ENCODE data around the gene NMNAT2.
A peak's percentile ranks its signal among the peaks of the same experiment; 100 is the strongest.
"Not testable (repeated sequence)": the region's sequence is repeated elsewhere in the genome, so short reads cannot be mapped to it uniquely, and the experiment has no call there.

NMNAT2 gene

GRCh38 chr1:183416850-183417771 is 1.1 kb downstream of the NMNAT2 start:
- DNase-seq = peak; percentile 20

GRCh38 chr1:183414365-183414764 is 3.8 kb downstream of the NMNAT2 start:
- no peak for DNase-seq

GRCh38 chr1:183411091-183411490 is 7.1 kb downstream of the NMNAT2 start:
- no peak for DNase-seq

- DNase-seq = no peak
Observed at GRCh38 chr1:183407961-183408360, 10.2 kb downstream of the NMNAT2 start.

GRCh38 chr1:183407474-183407873 is 10.7 kb downstream of the NMNAT2 start:
- DNase-seq = no peak

- no peak for DNase-seq
Observed at GRCh38 chr1:183404476-183404875, 13.7 kb downstream of the NMNAT2 start.

GRCh38 chr1:183403498-183403897 is 14.7 kb downstream of the NMNAT2 start:
- no peak for DNase-seq

GRCh38 chr1:183401565-183401964 is 16.6 kb downstream of the NMNAT2 start:
- not testable (repeated sequence) for DNase-seq

- DNase-seq = no peak
Observed at GRCh38 chr1:183394435-183394834, 23.7 kb downstream of the NMNAT2 start.

- DNase-seq = no peak
Observed at GRCh38 chr1:183391863-183392262, 26.3 kb downstream of the NMNAT2 start.

GRCh38 chr1:183390561-183390960 is 27.6 kb downstream of the NMNAT2 start:
- no peak for DNase-seq

GRCh38 chr1:183388735-183389134 is 29.4 kb downstream of the NMNAT2 start:
- no peak for DNase-seq

- DNase-seq = no peak
Observed at GRCh38 chr1:183385340-183386144, 32.6 kb downstream of the NMNAT2 start.

- DNase-seq = no peak
Observed at GRCh38 chr1:183379951-183380350, 38.2 kb downstream of the NMNAT2 start.

- DNase-seq = no peak
Observed at GRCh38 chr1:183375381-183375780, 42.8 kb downstream of the NMNAT2 start.

GRCh38 chr1:183374825-183375224 is 43.4 kb downstream of the NMNAT2 start:
- no peak for DNase-seq

GRCh38 chr1:183372586-183373230 is 45.5 kb downstream of the NMNAT2 start:
- no peak for DNase-seq

GRCh38 chr1:183370399-183371058 is 47.7 kb downstream of the NMNAT2 start:
- DNase-seq = no peak

GRCh38 chr1:183368213-183369108 is 49.7 kb downstream of the NMNAT2 start:
- DNase-seq = no peak

- no peak for DNase-seq
Observed at GRCh38 chr1:183366116-183366515, 52.1 kb downstream of the NMNAT2 start.

- no peak for DNase-seq
Observed at GRCh38 chr1:183365676-183366075, 52.5 kb downstream of the NMNAT2 start.

- DNase-seq = no peak
Observed at GRCh38 chr1:183365093-183365492, 53.1 kb downstream of the NMNAT2 start.

All from T1000 (cell line).